GM19324 (cell line): ENCODE data around the gene CNDP2.

Experiments
- ATAC-seq: cut with Tn5 transposase; IDR thresholded peaks from one replicate; pipeline ENCODE4 v1.9.1; 2021; ENCODE audit warnings: mild to moderate bottlenecking, moderate library complexity; ENCODE audit not compliant: unreplicated experiment, low FRiP score

The CNDP2 gene

GRCh38 chr18:74495581-74496507, at the start of gene CNDP2:
TSS of gene CNDP2 (plus strand) at chr18:74496363. CDS start at chr18:74499974, 3,611 bp downstream.
- peak; percentile 89 for ATAC-seq

GRCh38 chr18:74446631-74447403, 49.3 kb upstream of the CNDP2 start:
- ATAC-seq = no peak

DNA sequence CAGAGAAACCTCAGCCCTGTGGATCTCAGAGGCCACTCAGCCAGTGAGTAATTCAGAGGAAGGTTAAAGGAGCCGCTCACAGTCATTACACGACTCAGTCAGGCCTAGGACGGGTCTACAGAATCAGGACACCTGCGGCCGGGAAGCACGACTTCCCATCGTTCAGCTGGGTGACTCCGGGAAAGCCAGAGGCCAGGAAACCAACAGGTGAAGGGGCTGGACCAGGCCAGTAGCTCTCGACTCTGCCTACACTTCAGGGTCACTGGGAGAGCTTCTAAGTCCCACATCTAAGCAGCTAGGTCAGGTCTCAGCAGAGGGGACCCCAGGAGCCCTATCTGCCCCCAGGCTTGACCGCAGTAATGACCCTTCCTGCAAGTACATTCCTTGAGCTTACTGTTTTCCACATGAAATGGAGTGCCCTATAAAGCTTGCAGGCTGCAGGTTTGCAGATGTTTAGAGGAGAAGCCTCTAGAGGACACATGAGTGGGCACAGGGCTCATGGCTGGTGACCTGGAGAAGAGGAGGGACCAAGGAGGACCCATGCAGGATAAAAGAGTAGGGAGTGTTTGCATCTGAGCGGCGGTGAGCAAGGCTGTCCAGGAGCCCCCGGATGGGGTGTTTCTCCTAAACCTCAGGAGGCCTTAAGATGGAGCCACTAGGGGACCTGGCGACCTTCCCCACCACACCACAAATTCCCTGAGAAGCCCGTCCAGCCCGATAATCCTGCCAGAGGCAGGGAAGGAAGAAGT, 48.6 kb upstream of the CNDP2 start:
- ATAC-seq = no peak

- ATAC-seq = no peak
These were observed 45.5 kb upstream of the CNDP2 start for GRCh38 chr18:74450626-74451025.

GRCh38 chr18:74451148-74451547, 45.0 kb upstream of the CNDP2 start:
- ATAC-seq = no peak

- no peak for ATAC-seq
These were observed 43.1 kb upstream of the CNDP2 start for GRCh38 chr18:74453016-74453566.

DNA sequence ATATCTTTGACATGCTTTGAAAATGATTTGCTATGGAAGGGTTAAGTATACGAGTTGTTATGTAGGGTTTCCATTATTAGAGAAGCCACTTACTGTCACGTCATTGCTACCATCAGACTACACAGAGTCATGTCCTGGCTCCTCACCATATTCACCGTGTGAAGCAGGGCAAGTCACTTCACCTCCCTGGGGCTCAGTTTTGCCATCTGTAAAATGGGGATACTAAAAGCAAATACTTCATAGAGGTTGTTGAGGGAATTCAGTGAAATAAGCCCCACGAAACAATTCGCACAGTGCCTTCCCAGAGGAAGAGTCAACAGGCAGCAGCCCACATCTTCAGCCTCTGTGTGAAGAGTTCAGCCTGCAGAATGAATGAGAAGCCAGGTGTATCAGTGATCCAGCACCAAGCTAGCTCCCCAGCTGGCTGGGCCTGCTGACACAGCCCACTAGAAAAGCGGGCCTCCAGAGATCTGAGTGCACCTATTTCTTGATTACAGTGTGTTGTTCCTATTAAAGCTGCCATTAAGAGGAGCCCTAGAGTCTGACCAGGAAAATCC, 42.4 kb upstream of the CNDP2 start:
- ATAC-seq = no peak

- no peak for ATAC-seq
These were observed 41.8 kb upstream of the CNDP2 start for GRCh38 chr18:74454279-74454751.

GRCh38 chr18:74455386-74455785, 40.8 kb upstream of the CNDP2 start:
- ATAC-seq = no peak

DNA sequence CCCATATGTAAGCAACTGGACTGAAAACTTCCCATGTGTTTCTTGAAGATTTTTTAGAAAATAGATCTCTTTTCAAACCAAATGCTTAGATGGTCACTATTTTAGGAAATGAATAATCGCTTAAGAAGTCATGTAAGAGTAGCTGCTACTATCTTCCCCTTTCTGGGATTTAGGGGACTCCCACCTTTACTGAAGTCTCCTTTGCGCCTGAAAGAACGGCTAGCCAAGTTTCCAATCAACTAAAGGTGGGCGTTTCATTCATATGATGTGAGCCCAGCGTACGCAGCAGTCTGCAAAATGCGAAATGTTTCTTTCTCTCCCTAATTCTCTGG, 40.2 kb upstream of the CNDP2 start:
- no peak for ATAC-seq

GRCh38 chr18:74456349-74457042, 39.7 kb upstream of the CNDP2 start:
- no peak for ATAC-seq

GRCh38 chr18:74457043-74457724, 39.0 kb upstream of the CNDP2 start, which contains the start of gene DIPK1C:
TSS of gene DIPK1C (minus strand) at chr18:74457308. CDS start at chr18:74457259, 49 bp downstream.
- no peak for ATAC-seq

- no peak for ATAC-seq
These were observed 38.3 kb upstream of the CNDP2 start for GRCh38 chr18:74457725-74458421.

GRCh38 chr18:74459889-74460288, 36.3 kb upstream of the CNDP2 start:
- no peak for ATAC-seq

GRCh38 chr18:74460825-74461224, 35.3 kb upstream of the CNDP2 start:
- ATAC-seq = no peak

- ATAC-seq = no peak
These were observed 32.9 kb upstream of the CNDP2 start for GRCh38 chr18:74463254-74463653.

GRCh38 chr18:74463983-74464382, 32.2 kb upstream of the CNDP2 start:
- ATAC-seq = no peak

DNA sequence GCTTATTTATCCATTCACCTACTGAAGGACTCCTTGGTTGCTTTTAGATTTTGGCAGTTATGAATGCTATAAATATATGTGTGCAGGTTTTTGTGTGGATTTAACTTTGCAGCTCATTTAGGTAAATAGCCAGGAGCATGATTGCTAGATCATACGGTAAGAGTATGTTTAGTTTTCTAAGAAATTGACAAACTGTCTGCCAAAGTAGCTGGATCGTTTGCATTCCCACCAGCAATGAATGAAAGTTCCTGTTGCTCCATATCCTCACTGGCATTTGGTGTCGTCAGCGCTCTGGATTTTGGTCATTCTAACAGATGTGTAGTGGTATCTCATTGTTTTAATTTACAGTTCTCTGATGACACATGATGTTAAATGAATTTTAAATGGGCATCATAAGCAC, 30.4 kb upstream of the CNDP2 start:
- ATAC-seq = no peak
